GM18909 (cell line): ENCODE results near the gene OR10K1.

Experiments
- ATAC-seq: cut with Tn5 transposase; IDR thresholded peaks from one replicate; pipeline ENCODE4 v1.9.1; 2021; ENCODE audit warnings: mild to moderate bottlenecking; ENCODE audit not compliant: unreplicated experiment, poor library complexity

Gene OR10K1

DNA sequence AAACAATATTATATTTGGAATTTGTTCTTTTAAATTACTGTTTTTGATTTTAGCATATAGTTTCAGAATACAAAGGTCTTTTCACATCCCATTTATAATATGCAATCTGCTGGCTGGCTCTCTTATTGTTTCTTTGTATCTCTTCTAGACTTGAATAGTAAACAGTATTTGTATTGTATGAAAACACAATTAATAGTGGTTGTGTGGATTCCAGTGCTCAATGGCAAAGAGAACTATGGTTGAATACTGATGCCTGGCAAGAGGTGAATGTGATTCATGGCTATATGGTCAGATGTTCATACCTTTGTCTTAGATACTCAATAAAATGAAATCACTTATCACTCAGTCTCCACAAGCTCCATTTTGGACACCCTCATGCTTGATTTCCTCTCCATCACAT lies 55.3 kb downstream of the OR10K1 start:
- no peak for ATAC-seq
